Activated T-cell treated with anti-CD3 and anti-CD28 coated beads, Interleukin-2, amount 50 U/mL, for 72 hours (primary cell): ENCODE data around the gene SLC25A22. TPM values are rescaled to one million over a fixed set of nuclear protein-coding genes. Genes with fewer than 3 reads are reported as not detected.
A peak's percentile ranks its signal among the peaks of the same experiment; 100 is the strongest.

Source experiments
- ATAC-seq, 2 donors: fragments of 150-1000 bp; cut with Tn5 transposase; replicated peaks in 1 of 2; 2 replicates each; pipeline ENCODE4 v1.10.0; 2021; ENCODE audit warnings: moderate library complexity in 2 of 2, mild to moderate bottlenecking in 1 of 2
- DNase-seq, 2 donors: peaks; one replicate each; pipeline ENCODE4 v3.0.0; 2021 to 2022; ENCODE audit warnings: mixed read lengths in 1 of 2
- H3K27ac Mint-ChIP-seq: one replicate; pipeline ENCODE4 v1.8.0; 2022; ENCODE audit warnings: mild to moderate bottlenecking, moderate library complexity, mixed read lengths
- H3K27me3 Mint-ChIP-seq: one replicate; pipeline ENCODE4 v1.8.0; 2022; ENCODE audit warnings: low read depth, mixed read lengths
- H3K36me3 Mint-ChIP-seq, 2 donors: one replicate each; pipeline ENCODE4 v1.8.0; 2022; ENCODE audit warnings: mixed read lengths in 2 of 2, mild to moderate bottlenecking in 1 of 2; ENCODE audit not compliant: insufficient read depth in 2 of 2
- H3K4me1 Mint-ChIP-seq: one replicate; pipeline ENCODE4 v1.8.0; 2022; ENCODE audit warnings: low read depth, mixed read lengths
- H3K4me3 Mint-ChIP-seq, 2 donors: one replicate each; pipeline ENCODE4 v1.8.0; 2022; ENCODE audit warnings: mild to moderate bottlenecking in 2 of 2, mixed read lengths in 2 of 2, moderate library complexity in 2 of 2
- H3K9me3 Mint-ChIP-seq, 2 donors: one replicate each; pipeline ENCODE4 v1.8.0; 2022; ENCODE audit warnings: mixed read lengths in 2 of 2
- total RNA-seq, 2 donors: library from RNA; stranded (reverse); gene quantifications; one replicate each; pipeline ENCODE4 v1.2.3, GENCODE V29; 2022

Gene SLC25A22
- total RNA-seq, 2 donors from 2014 or later: 30.8 to 40.2 TPM

DNA sequence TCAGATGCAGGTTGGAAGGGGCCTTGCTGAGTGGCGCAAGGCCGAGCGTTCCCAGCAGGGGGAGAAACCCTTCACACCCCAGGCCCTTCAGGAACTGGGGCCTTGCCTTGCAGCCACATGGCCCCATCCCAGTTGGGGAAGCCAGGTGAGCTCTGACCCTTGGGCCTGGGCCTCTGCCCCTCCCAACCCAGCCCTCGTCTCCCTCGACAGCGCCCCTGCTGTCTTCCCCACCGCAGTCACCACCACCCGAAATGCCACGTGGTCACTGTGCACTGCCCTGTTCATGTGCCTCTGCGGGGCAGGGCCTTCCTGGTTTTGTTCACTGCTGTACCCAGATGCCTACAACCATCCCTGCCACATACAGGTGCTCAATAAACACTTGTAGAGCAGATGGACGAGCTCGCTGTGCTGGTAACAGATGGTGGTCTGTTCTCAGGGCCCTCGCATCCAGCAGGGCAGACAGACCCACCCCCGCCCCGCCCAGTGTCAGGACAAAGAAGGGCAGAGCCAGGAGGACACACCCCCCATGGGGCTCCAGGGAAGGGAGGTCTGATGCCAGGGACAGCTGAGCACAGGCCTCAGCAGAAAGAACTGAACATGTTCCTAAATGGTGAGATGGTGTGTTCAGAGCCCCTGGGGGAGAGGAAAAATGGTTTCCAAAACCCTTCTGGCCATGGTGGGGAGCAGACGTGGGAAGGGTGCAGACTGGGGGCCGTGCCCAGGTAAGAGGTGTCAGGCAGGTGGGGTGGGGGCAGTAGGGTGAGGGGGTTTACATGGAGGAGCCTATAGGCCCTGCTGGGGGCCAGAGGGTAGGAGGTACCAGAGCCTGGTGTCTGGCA, 40.6 kb upstream of the SLC25A22 start:
- Mint-ChIP-seq H3K4me3 (no peak overlapping the region), H3K4me1 (peaks cover 27% of the 10 kb centered on the region)

DNA sequence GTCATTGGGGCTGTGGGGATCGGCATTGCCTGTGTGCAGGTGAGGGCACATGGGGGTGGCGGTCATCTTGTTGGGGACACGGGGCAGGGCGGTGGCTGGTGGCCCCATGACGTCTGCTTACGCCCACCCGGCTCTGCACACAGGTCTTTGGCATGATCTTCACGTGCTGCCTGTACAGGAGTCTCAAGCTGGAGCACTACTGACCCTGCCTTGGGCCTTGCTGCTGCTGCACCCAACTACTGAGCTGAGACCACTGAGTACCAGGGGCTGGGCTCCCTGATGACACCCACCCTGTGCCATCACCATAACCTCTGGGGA, 39.9 kb upstream of the SLC25A22 start:
- Mint-ChIP-seq H3K4me1 (peaks cover 22% of the 10 kb centered on the region), H3K4me3 (no peak overlapping the region), H3K36me3 (peaks cover 0 to 4% of the 10 kb centered on the region in 2 donors), H3K27me3 (no peaks in the 10 kb centered on the region), H3K27ac (no peak overlapping the region), H3K9me3 (no peaks in the 10 kb centered on the region)
- no peak for ATAC-seq
- DNase-seq: no peak

More for the DNA sequence above, 40.6 kb upstream of the SLC25A22 start:
- ATAC-seq (no peak), DNase-seq (no peak)
- Mint-ChIP-seq H3K27me3 (no peaks in the 10 kb centered on the region), H3K36me3 (peaks cover 0 to 4% of the 10 kb centered on the region in 2 donors), H3K9me3 (no peaks in the 10 kb centered on the region), H3K27ac (no peak overlapping the region)

DNA sequence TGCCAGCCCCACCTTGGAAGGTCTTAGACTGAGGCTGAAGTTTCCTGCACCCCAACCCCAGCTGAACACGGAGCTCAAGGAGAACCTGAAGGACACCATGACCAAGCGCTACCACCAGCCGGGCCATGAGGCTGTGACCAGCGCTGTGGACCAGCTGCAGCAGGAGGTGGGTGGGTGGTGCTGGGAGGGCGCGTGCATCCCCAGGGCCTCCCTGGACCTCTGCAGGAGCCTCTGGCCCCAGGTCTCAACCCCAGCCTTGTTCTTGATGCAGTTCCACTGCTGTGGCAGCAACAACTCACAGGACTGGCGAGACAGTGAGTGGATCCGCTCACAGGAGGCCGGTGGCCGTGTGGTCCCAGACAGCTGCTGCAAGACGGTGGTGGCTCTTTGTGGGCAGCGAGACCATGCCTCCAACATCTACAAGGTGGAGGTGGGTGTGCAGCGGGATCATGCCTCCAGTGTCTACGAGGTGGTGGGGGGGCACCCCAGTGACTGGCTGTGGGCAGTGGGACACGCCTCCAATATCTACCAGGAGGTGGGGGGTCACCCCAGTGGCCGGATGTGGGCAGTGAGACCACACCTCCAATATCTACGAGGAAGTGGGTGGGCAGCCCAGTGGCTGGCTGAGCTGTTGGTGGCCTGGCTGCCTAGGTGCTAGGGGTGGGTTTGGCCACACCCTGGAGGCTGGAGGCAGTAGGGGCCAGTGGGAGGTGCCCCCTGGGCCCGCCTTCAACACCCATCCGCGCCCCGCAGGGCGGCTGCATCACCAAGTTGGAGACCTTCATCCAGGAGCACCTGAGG, 39.3 kb upstream of the SLC25A22 start:
- H3K27ac Mint-ChIP-seq: no peak overlapping the region
- DNase-seq: no peak
- H3K4me3 Mint-ChIP-seq: no peak overlapping the region
- H3K9me3 Mint-ChIP-seq: no peaks in the 10 kb centered on the region
- peaks cover 22% of the 10 kb centered on the region for H3K4me1 Mint-ChIP-seq
- ATAC-seq: no peak
- no peaks in the 10 kb centered on the region for H3K27me3 Mint-ChIP-seq
- H3K36me3 Mint-ChIP-seq: peaks cover 0 to 4% of the 10 kb centered on the region in 2 donors

DNA sequence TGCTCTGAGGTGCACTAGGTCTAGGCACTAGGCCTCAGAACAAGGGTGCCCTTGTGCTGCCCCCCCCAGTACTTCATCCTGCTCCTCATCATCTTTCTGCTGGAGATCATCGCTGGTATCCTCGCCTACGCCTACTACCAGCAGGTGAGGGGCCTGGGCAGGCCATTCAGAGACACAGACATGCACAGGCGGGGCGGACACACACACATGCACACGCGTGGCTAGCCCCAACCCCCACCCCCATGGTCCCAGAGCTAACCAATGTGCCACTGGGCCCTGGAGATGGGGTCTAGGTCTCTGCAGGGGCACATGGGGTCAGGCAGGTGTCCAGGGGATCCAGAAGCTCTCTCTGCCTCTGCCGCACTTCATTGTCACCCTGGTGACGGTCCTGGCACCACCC, 38.6 kb upstream of the SLC25A22 start:
- Mint-ChIP-seq H3K27ac (no peak overlapping the region), H3K27me3 (peaks cover 4% of the 10 kb centered on the region), H3K36me3 (peaks cover 0 to 4% of the 10 kb centered on the region in 2 donors), H3K4me3 (no peak overlapping the region), H3K9me3 (no peaks in the 10 kb centered on the region), H3K4me1 (peaks cover 26% of the 10 kb centered on the region)
- ATAC-seq (no peak), DNase-seq (no peak)

DNA sequence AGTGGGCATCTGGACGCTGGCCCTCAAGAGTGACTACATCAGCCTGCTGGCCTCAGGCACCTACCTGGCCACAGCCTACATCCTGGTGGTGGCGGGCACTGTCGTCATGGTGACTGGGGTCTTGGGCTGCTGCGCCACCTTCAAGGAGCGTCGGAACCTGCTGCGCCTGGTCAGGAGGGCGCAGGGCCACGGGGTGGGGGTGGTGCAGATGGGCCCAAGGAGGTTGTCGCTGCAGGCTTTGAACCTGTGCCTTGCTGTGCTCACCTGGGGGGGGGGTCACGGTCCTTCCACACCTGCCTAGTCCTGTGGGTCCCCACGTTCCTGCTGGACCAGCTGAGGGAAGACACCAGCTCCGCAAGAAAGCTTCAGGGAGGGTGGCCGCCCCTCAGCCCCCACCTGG, 38.2 kb upstream of the SLC25A22 start:
- DNase-seq: no peak
- Mint-ChIP-seq H3K27me3 (peaks cover 8% of the 10 kb centered on the region), H3K27ac (no peak overlapping the region), H3K4me3 (no peak overlapping the region), H3K36me3 (peaks cover 0 to 4% of the 10 kb centered on the region in 2 donors), H3K9me3 (no peaks in the 10 kb centered on the region), H3K4me1 (peaks cover 27% of the 10 kb centered on the region)
- no peak for ATAC-seq

DNA sequence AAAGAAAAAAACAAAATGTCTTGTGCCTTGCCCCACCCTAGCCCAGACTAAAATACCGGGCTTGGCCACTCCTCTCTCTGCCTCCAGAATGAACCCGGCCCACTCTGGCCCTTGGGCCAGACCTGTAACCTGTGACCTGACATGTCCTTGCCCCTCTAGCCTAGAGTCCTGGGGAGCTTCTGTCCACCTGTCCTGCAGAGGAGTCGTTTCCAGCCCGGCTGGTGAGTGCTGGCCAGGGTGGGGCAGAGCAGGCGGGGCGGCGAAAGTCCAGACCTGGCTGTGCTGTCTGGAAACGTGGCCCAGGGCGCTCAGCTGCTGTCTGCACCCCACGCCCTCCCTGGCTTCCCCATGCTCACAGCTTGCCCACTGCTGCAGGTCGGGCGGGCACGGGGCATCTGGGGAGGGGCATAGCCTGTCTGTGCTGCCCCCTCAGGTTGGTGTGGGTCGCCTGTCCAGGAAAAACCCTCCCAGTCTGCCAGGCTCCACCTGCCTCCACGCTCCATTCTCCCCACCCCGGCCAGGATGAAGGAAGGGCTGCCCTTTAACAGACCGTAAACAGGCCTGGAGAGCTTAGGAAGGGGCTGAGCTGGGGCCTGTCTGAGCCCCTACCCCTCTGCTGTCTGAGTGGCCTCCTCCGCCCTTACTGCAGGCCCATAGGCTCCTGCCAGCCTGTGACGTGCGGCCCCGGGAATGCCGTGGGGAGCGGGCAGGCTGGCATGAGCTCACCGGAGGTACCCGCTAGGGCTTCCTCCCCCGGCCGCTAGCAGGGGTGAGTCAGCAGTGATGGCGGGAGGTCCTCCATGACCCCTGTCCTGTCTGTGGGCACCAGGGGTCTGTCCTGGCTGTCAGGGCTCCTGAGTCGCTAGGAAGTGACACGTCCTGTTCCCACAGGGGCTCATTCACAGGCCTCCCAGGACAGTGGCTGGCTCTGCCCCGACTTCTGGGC, 36.6 kb upstream of the SLC25A22 start:
- peak overlapping the region; percentile 75 for H3K4me3 Mint-ChIP-seq
- H3K27ac Mint-ChIP-seq: peak overlapping the region; percentile 54
- H3K36me3 Mint-ChIP-seq: peaks cover 0 to 4% of the 10 kb centered on the region in 2 donors

GRCh38 chr11:833849-834311, 35.8 kb upstream of the SLC25A22 start:
- Mint-ChIP-seq H3K9me3 (no peaks in the 10 kb centered on the region), H3K4me3 (peak overlapping the region; percentile 75), H3K36me3 (peaks cover 0 to 1% of the 10 kb centered on the region in 2 donors), H3K27me3 (peaks cover 20% of the 10 kb centered on the region), H3K27ac (peak overlapping the region; percentile 54), H3K4me1 (peaks cover 25% of the 10 kb centered on the region)
- ATAC-seq (no peak), DNase-seq (no peak)

More for the DNA sequence above, 36.6 kb upstream of the SLC25A22 start:
- Mint-ChIP-seq H3K9me3 (no peaks in the 10 kb centered on the region), H3K27me3 (peaks cover 13% of the 10 kb centered on the region), H3K4me1 (peaks cover 17% of the 10 kb centered on the region)
- ATAC-seq: no peak
- DNase-seq: no peak

DNA sequence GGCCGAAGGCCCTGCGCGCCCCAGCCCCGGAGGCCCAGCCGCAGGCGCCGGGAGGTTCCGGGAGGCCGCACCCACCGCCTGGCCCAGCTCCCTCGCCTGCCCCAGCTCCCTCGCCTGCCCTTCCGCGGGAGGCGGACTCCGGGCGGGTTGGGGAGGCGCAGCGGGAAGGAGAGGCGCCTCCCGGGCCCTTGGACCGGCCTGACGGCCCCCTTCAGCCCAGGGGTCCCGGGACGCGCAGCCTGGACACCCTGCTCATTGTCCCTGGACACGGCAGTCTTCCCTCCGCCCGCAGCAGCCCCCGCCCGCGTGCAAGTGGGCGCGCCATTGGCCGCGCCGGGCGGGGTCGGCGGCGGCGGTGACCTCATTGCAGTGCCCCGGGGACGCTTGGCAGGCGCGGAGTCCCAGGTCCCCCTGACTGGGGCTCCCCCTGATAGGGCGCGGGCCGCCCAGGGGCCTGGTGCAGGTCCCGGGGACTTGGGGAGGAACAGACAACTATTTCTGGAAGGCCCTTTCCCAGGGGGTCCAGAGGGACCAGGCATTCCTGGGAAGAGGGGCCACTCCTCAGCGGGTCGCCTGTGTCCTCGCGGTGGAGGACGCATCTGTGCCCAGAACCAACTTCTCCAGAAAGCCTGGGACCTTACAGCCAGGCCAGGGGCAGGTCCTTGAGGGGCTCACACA, 35.2 kb upstream of the SLC25A22 start:
- ATAC-seq (peak; percentile 40 to 45), DNase-seq (peak; percentile 62 to 64)
- peak overlapping the region; percentile 75 for H3K4me3 Mint-ChIP-seq
- peaks cover 26% of the 10 kb centered on the region for H3K4me1 Mint-ChIP-seq
- no peaks in the 10 kb centered on the region for H3K9me3 Mint-ChIP-seq
- peaks cover 27% of the 10 kb centered on the region for H3K27me3 Mint-ChIP-seq
- H3K36me3 Mint-ChIP-seq: no peaks in the 10 kb centered on the region
- no peak overlapping the region for H3K27ac Mint-ChIP-seq

DNA sequence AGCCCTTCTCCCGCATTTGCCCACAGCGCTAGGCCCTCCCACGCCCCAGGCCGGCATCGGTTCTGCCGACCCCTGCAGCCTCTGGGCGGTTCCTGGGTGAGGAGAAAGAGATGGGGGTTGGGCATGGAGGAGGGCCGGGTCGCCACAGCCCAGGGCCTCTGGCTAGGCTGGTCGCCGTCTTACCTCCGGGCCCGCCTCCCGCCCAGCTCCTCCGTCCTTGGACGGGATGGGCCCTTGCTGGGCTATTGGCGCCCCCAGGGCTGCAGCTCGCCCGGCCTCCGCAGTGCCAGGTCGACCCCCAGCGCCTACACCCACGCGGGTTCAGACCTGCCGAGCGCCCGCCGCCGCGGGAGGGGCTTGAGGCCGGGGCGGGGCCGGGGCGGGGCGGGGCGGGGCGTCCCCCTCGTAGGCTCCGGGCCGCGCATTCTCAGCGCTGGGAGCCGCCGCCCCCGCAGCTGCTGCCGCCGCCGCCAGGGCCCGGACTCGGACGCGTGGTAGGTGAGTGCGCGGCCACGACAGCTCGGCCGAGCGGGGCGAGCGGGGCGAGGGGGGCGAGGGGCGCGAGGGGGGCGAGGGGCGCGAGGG, 34.5 kb upstream of the SLC25A22 start, which contains the start of gene CD151:
CD151 (plus strand) TSS at position 424 of the 585 bp plus-strand sequence. CDS start 3,118 bp downstream, outside the sequence.
- peaks cover 33% of the 10 kb centered on the region for H3K27me3 Mint-ChIP-seq
- H3K27ac Mint-ChIP-seq: no peak within 1 kb of the TSS
- ATAC-seq (peak; percentile 66 to 68), DNase-seq (peak; percentile 62 to 71)
- H3K9me3 Mint-ChIP-seq: no peaks in the 10 kb centered on the region
- H3K36me3 Mint-ChIP-seq: no peaks in the 10 kb centered on the region
- peak within 1 kb of the TSS; percentile 75 for H3K4me3 Mint-ChIP-seq
- peaks cover 32% of the 10 kb centered on the region for H3K4me1 Mint-ChIP-seq

DNA sequence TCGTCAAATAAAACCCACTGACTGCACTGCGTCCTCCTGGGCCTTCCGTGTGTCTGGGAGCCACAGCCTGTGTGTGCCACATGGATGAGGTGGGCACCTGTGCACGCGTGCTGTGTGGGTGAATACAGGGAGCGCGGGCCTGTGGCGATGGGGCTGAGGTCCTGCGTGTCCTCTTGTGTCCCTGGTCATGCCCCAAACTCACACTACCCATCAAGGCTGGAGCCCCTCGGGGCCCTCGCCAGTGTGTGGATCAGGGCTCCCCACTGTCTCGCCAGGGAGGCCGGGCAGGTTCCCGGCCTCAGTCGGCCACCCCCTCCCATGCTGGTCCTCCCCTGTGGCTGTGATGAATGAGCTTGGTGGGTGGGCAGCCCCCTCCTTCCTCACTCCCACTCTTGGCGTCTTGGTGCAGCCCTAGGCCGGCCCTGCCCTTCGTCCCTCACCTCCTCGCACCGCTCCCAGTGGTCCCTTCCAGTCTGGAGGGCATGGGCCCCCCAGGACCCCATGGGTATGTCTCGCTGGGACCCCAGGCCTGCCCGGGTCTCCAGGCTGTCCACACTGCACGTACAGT, 34.0 kb upstream of the SLC25A22 start:
- Mint-ChIP-seq H3K4me3 (peak overlapping the region; percentile 41 to 64), H3K27me3 (peaks cover 36% of the 10 kb centered on the region), H3K36me3 (no peaks in the 10 kb centered on the region), H3K9me3 (no peaks in the 10 kb centered on the region), H3K27ac (no peak overlapping the region), H3K4me1 (peaks cover 35% of the 10 kb centered on the region)
- DNase-seq: no peak
- ATAC-seq: no peak

DNA sequence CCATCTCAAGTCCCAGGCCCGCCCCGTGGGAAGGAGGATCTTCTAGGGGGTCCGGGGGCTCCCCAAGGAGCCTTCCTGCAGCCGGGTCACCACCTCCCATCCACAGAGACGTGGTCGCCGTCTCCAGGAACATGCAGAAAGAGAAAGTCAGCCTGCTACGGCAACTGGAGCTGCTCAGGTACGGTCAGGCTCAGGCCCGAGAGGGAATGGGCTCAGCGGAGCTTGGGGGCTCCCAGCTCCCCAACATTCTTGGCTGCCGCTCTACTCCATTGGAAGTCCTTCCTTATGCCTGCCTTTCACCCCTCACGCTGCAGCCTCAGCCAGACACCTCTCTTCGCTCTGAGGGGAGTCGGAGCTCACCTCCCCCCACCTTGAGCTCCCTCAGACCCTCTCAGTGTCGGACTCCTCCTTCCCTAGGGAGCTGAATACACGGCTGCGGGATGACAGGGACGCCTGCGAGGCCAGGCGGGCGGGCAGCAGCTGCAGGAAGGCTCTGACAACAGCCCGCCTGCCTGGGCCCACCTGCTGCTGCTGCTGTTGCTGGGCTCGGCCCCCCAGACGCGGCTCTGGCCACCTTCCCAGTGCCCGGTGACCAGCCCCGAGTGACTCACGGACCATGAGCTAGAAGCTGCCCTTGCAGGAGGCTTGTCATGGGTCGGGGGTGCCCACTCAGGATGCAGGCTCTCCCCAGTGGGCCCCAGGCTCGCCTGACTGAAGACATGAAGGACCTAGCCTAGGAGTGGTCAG, 33.2 kb upstream of the SLC25A22 start:
- ATAC-seq (no peak), DNase-seq (no peak)
- Mint-ChIP-seq H3K27ac (no peak overlapping the region), H3K4me1 (peaks cover 39% of the 10 kb centered on the region), H3K4me3 (peak overlapping the region; percentile 41 to 64), H3K27me3 (peaks cover 36% of the 10 kb centered on the region), H3K36me3 (no peaks in the 10 kb centered on the region), H3K9me3 (no peaks in the 10 kb centered on the region)
